Esophagus muscularis mucosa (tissue), 3 donors: ENCODE results near the gene KIFC1.

Source experiments
- CTCF ChIP-seq, 3 experiments: fragments of 200-600 bp in 2 of 3; fragments of 450-650 bp in 1 of 3; sonication (generic) in 2 of 3; IDR thresholded peaks; one replicate each; pipeline ENCODE4 v1.5.1; 2017 to 2019; ENCODE audit warnings: antibody characterized with exemption in 3 of 3, mild to moderate bottlenecking in 2 of 3, moderate library complexity in 1 of 3
- POLR2A ChIP-seq: fragments of 450-650 bp; IDR thresholded peaks from one replicate; pipeline ENCODE4 v1.6.1; 2017; ENCODE audit warnings: antibody characterized with exemption, moderate library complexity, mild to moderate bottlenecking, low read depth
- POLR2AphosphoS5 ChIP-seq, 2 donors: sonication (generic); formaldehyde crosslinking; IDR thresholded peaks; one replicate each; pipeline ENCODE4 v1.6.1; 2017; ENCODE audit warnings: antibody characterized with exemption in 2 of 2

GRCh38 chr6:33442283-33442682 lies 50.7 kb downstream of the KIFC1 start:
- no peak for TF ChIP-seq CTCF (IDR thresholded peaks at IDR 0.05)
- no peak for TF ChIP-seq POLR2AphosphoS5 (IDR thresholded peaks at IDR 0.05)
- TF ChIP-seq POLR2A, result no peak
